PFSK-1 (cell line): ENCODE results near the gene EIF2B1.

Source experiments
- POLR2AphosphoS5 ChIP-seq: IDR thresholded peaks from 2 replicates; pipeline ENCODE4 v1.6.1; 2012; ENCODE audit warnings: low read depth, mild to moderate bottlenecking, control low read depth, low read length, moderate library complexity
- REST ChIP-seq, 2 experiments: IDR thresholded peaks; 2 replicates each; pipeline versions ENCODE4 v1.6.1 to v1.8.0; 2011 to 2012; ENCODE audit warnings: low read depth in 2 of 2, low read length in 2 of 2, control low read depth in 1 of 2, inconsistent platforms in 1 of 2, mild to moderate bottlenecking in 1 of 2, moderate library complexity in 1 of 2; ENCODE audit not compliant: insufficient read depth in 1 of 2
- SIN3A ChIP-seq: IDR thresholded peaks from 2 replicates; pipeline ENCODE4 v1.6.1; 2012; ENCODE audit warnings: mild to moderate bottlenecking, low read length, moderate library complexity, borderline replicate concordance; ENCODE audit not compliant: insufficient read depth
- TAF1 ChIP-seq: IDR thresholded peaks from 2 replicates; pipeline ENCODE4 v1.6.1; 2012; ENCODE audit warnings: low read length, control low read depth, borderline replicate concordance; ENCODE audit not compliant: insufficient read depth

DNA sequence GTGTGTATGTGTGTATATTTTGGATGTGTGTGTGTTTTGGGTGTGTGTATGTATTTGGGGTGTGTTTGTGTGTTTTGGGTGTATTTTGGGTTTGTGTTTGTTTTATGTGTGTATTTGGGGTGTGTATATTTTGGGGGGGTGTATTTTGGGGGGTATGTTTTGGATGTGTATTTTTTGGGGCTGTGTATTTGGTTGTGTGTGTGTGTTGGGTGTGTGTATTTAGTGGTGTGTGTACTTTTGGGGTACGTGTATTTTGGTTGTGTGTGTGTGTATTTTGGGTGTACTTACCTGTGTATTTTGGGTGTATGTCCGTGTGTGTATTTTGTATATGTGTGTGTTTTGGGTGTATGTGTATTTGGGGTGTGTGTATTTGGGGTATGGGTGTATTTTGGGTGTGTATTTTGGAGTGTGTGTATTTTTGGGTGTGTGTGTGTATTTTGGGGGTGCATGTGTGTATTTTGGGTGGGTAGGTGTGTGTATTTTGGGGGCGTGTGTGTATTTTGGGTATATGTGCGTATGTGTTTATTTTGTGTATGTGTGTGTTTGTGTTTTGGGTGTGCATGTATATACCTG is 20.7 kb upstream of the EIF2B1 start:
- TF ChIP-seq POLR2AphosphoS5: no peak
- no peak for TF ChIP-seq SIN3A
- no peak for TF ChIP-seq REST (IDR thresholded peaks at IDR 0.05; ENCODE audit: insufficient read depth in 1 of 2, low read depth in 2 of 2, low read length in 2 of 2)
- TF ChIP-seq TAF1: no peak
